ENCODE data around the gene ANKS3. TPM values are rescaled to one million over a fixed set of nuclear protein-coding genes. Genes with fewer than 3 reads are reported as not detected.

Gene ANKS3
- total and polyA plus RNA-seq, 2 of the 8 experiments (the other 6 are each of a cell fraction or from before 2014, with no cell fraction given): 15.5 to 23.9 TPM

GRCh38 chr16:4702466-4702808 lies 31.6 kb downstream of the ANKS3 start:
- Histone ChIP-seq H2AK5ac (ENCODE audit: low read depth, low read length) (no peak overlapping the region), H2BK12ac (ENCODE audit: low read depth, low read length) (no peak overlapping the region), H3K56ac (replicated peaks; ENCODE audit: insufficient read length, low read depth, low read length) (no peak overlapping the region), H3K14ac (ENCODE audit: insufficient read length) (no peak overlapping the region), H2BK120ac (replicated peaks; ENCODE audit: low read depth, low read length) (no peak overlapping the region), H2BK5ac (ENCODE audit: low read depth, low read length) (no peak overlapping the region), H3K79me2 (ENCODE audit: control insufficient read depth in 1 of 2, insufficient read depth in 2 of 2, low read length in 2 of 2) (no peaks in the 10 kb centered on the region), H3K36me3 (ENCODE audit: control insufficient read depth in 2 of 4, insufficient read depth in 4 of 4, low read length in 3 of 4) (peaks cover 12 to 39% (median 36%) of the 10 kb centered on the region in 4 experiments), H3K4me3 (ENCODE audit: extremely low read depth in 1 of 4, insufficient read depth in 2 of 4, low read depth in 3 of 4, low read length in 4 of 4) (no peak overlapping the region), H3K27me3 (replicated peaks in 1 of 4; ENCODE audit: control insufficient read depth in 3 of 4, extremely low read depth in 1 of 4, insufficient read depth in 3 of 4, low read length in 3 of 4) (no peaks in the 10 kb centered on the region), H2BK20ac (ENCODE audit: low read length) (no peak overlapping the region), H3K4me2 (ENCODE audit: insufficient read depth in 1 of 2, low read depth in 2 of 2, low read length in 2 of 2) (no peak overlapping the region), H3K9me3 (ENCODE audit: insufficient read depth in 2 of 2, low read depth in 1 of 2, low read length in 1 of 2) (no peaks in the 10 kb centered on the region), H4K20me1 (replicated peaks in 1 of 2; ENCODE audit: control insufficient read depth in 1 of 2, insufficient read depth in 2 of 2, low read length in 2 of 2) (peaks cover 0 to 20% of the 10 kb centered on the region in 2 experiments), H2BK15ac (ENCODE audit: low read length) (no peak overlapping the region), H3K23me2 (ENCODE audit: low read depth, low read length) (no peaks in the 10 kb centered on the region), H3K4ac (replicated peaks; ENCODE audit: insufficient read length, low read depth, low read length) (no peak overlapping the region), H4K5ac (ENCODE audit: insufficient read length, low read depth, low read length) (no peak overlapping the region), H2AFZ (ENCODE audit: low read length) (no peak overlapping the region), H3K23ac (ENCODE audit: insufficient read length) (no peak overlapping the region), H3K9ac (replicated peaks in 1 of 4; ENCODE audit: extremely low read depth in 1 of 4, low read depth in 3 of 4, low read length in 3 of 4) (no peak overlapping the region; a peak in 1 of 7 replicates), H3K79me1 (ENCODE audit: low read depth, low read length) (no peaks in the 10 kb centered on the region; the same call in 1 of the 2 replicates), H3K27ac (ENCODE audit: low read depth, low read length) (no peak overlapping the region), H3K4me1 (replicated peaks in 1 of 4; ENCODE audit: control insufficient read depth in 3 of 4, insufficient read depth in 4 of 4, low read length in 3 of 4) (no peaks in the 10 kb centered on the region), H4K91ac (replicated peaks; ENCODE audit: insufficient read length, low read length) (no peak overlapping the region), H3K18ac (ENCODE audit: extremely low read depth, low read length) (no peak overlapping the region), H4K8ac (ENCODE audit: extremely low read depth, insufficient read depth, low read length) (no peak overlapping the region)
- DNase-seq (ENCODE audit: low read depth in 1 of 2, low spot score in 2 of 2) (no peak), FAIRE-seq (no peak)
- WGBS, 2 experiments (ENCODE audit: extremely low coverage in 1 of 2, insufficient coverage in 1 of 2, insufficient read length in 1 of 2, insufficient replicate concordance in 2 of 2, low coverage in 1 of 2, low lambda C conversion rate in 2 of 2, missing lambda C conversion rate in 1 of 2): 90% methylated on average over 7 of the region's 7 CpGs; no CpG with 5 or more reads in 1 of the 2 experiments
- CTCF ChIA-PET (ENCODE audit: partially characterized antibody): no interaction called here
- POLR2A ChIA-PET (ENCODE audit: partially characterized antibody): no interaction called here
- TF ChIP-seq CBX5 (IDR thresholded peaks at IDR 0.05; ENCODE audit: low read depth, low read length) (no peak), SUZ12 (IDR thresholded peaks at IDR 0.05; ENCODE audit: low read length) (no peak), MAX (IDR thresholded peaks at IDR 0.05) (no peak), ZNF274 (IDR thresholded peaks at IDR 0.05; ENCODE audit: borderline replicate concordance, extremely low read depth, low read length) (no peak), NRF1 (IDR thresholded peaks at IDR 0.05; ENCODE audit: low read depth, low read length) (no peak), JUN (IDR thresholded peaks at IDR 0.05; ENCODE audit: low read depth, low read length) (no peak), NANOG (IDR thresholded peaks at IDR 0.05; ENCODE audit: insufficient read depth, low read depth, low read length, poor library complexity, severe bottlenecking) (no peak), CTCF (IDR thresholded peaks at IDR 0.05; ENCODE audit: control extremely low read depth in 1 of 3, insufficient read depth in 1 of 3, low read depth in 1 of 3, low read length in 3 of 3) (no peak), EZH2 (IDR thresholded peaks at IDR 0.05; ENCODE audit: low read depth, low read length, severe bottlenecking) (no peak), BACH1 (IDR thresholded peaks at IDR 0.05; ENCODE audit: low read length) (no peak), GABPA (IDR thresholded peaks at IDR 0.05; ENCODE audit: borderline replicate concordance, insufficient read depth, low read length) (no peak), BCL11A (IDR thresholded peaks at IDR 0.05; ENCODE audit: low read depth in 2 of 2, low read length in 2 of 2) (no peak)

Measured in H1 (cell line).